HG02938 (cell line): ENCODE measurements around the gene PTPN14.
"Not testable (repeated sequence)": the region's sequence is repeated elsewhere in the genome, so short reads cannot be mapped to it uniquely, and the experiment has no call there.

Experiments
- ATAC-seq: cut with Tn5 transposase; IDR thresholded peaks from one replicate; pipeline ENCODE4 v1.9.1; 2021; ENCODE audit warnings: mild to moderate bottlenecking, moderate library complexity; ENCODE audit not compliant: unreplicated experiment

PTPN14 gene

DNA sequence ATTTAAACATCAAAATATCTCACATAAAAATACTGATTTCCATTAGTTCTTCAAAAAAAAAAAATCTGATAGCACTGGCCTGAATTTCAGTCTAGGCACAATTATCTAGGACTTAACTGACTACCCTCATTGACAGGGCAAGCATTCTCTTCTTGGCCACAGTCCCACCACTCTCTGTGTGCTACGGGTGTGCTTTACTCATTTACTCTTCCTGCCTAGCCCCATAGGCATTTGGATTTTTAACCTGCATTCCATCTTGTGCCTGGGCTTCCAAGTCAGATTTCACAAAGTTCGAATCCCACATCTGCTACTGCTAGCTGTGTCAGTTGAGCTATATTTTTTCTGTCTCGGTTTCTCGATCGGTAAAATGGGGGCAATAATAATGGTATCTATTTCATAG lies 38.0 kb downstream of the PTPN14 start:
- no peak for ATAC-seq

DNA sequence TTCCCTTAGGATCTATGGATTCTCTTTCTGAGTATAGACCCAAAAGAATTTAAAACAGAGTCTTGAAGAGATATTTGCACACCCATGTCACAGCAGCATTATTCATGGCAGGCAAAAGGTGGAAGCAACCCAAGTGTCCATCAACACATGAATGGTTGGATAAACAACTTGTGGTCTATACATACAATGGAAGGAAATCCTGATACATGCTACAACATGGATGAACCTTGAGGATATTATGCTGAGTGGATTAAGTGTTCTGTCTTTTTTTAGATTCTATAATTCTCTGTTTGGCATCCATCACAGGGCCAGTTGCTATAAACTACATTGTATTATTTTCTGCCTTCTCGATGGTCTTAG lies 39.8 kb downstream of the PTPN14 start:
- no peak for ATAC-seq

GRCh38 chr1:214510914-214511638 lies 40.3 kb downstream of the PTPN14 start:
- ATAC-seq = no peak

GRCh38 chr1:214510477-214510876 lies 40.9 kb downstream of the PTPN14 start:
- ATAC-seq = no peak

DNA sequence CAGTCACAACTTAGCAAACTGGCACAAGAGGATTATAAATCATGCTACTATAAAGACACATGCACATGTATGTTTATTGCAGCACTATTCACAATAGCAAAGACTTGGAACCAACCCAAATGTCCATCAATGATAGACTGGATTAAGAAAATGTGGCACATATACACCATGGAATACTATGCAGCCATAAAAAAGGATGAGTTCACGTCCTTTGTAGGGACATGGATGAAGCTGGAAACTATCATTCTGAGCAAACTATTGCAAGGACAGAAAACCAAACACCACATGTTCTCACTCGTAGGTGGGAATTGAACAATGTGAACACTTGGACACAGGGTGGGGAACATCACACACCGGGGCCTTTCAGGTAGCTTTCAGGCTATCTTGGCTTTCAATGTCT lies 41.8 kb downstream of the PTPN14 start:
- not testable (repeated sequence) for ATAC-seq

- ATAC-seq = peak; percentile 90
Measured at GRCh38 chr1:214506972-214507431, 44.4 kb downstream of the PTPN14 start.

GRCh38 chr1:214505134-214505533 lies 46.3 kb downstream of the PTPN14 start:
- no peak for ATAC-seq

- no peak for ATAC-seq
Measured at GRCh38 chr1:214504330-214504729, 47.1 kb downstream of the PTPN14 start.

- ATAC-seq = no peak
Measured at GRCh38 chr1:214503553-214503952, 47.8 kb downstream of the PTPN14 start.

GRCh38 chr1:214500340-214501055 lies 50.9 kb downstream of the PTPN14 start:
- ATAC-seq = no peak

DNA sequence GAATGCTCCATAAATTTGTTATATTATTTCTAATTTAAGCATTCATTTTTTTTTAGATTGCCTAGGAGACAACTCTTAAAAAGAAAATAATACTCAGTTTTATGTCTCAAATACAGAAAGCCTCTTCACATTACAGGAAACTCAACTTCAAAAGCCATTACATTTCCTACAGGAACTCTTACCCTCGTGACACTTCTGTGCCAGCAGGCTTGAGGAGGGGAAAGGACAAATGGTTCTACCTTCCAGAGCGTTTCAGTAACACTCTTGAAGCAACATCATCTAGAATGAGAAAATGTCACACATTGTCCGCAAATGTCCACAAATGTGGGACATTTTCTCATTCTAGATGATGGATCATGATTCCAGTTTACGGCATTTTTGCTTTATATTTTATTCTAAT lies 51.7 kb downstream of the PTPN14 start:
- no peak for ATAC-seq

- ATAC-seq = no peak
Measured at GRCh38 chr1:214498021-214498420, 53.4 kb downstream of the PTPN14 start.

DNA sequence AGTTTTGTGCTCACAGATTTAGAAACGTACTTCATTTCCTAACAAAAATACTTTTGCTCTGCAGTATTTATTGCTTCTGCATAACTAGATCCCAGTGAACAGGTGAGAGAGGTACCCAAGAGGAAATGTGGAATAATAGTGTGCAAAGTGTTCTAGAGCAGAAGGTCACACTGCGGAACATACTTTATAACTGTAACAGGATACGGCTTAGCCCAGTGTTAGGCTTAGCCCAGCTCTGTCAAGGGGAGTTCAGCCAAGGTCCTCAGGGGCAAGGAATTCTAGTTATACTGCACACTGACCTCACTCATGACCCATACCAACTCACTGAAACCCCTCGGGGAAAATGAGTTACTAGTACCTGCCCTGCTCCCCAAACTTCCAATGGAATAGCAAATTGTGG lies 55.3 kb downstream of the PTPN14 start:
- ATAC-seq = no peak

DNA sequence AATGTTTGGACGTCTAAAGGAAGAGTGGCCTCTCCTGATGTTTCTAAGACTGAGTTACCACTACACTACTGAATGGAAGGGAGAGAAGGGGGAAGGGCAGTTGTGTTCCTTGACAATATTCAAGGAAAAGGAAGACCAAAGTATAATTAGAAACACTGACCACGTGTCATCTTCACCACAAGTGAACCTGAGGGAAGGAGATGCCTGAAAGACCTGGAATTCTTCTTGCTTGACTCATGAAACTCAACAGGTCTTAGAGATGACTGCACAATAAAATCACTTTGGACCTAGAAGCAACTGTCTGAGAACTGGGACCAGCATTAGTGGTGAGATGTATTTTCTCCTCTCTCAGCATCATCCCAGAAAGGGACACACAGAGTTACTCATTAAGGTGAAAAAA lies 56.7 kb downstream of the PTPN14 start:
- ATAC-seq = no peak

- ATAC-seq = not testable (repeated sequence)
Measured at GRCh38 chr1:214494179-214494578, 57.2 kb downstream of the PTPN14 start.

DNA sequence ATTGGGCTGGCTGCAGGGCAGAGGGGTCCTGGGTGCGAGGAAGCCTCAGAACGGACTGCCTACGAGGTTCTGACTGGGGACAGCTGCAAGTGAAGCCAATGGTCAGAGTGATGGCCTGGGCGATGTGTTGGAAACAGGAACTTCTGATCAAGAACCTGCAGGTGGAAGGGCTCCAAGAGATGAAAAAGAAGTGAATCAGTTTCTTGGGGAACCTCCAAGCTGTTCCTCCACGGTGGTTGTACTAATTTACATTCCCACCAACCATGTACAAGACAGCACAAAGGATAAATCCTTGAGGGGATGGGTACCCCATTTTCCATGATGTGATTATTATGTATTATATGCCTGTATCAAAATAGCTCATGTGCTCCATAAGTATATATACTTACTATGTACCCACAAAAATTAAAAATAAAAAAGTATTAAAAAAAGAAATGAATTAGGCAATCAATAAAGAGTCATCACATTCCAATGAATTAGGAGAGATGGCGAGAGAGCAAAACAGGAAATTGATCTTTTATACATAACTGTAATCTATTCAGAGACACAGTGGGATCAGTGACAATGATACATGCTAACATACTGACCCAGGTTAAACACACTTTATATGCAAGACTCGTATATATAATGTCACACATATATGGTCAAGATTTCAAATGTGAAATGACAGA lies 58.1 kb downstream of the PTPN14 start:
- no peak for ATAC-seq

DNA sequence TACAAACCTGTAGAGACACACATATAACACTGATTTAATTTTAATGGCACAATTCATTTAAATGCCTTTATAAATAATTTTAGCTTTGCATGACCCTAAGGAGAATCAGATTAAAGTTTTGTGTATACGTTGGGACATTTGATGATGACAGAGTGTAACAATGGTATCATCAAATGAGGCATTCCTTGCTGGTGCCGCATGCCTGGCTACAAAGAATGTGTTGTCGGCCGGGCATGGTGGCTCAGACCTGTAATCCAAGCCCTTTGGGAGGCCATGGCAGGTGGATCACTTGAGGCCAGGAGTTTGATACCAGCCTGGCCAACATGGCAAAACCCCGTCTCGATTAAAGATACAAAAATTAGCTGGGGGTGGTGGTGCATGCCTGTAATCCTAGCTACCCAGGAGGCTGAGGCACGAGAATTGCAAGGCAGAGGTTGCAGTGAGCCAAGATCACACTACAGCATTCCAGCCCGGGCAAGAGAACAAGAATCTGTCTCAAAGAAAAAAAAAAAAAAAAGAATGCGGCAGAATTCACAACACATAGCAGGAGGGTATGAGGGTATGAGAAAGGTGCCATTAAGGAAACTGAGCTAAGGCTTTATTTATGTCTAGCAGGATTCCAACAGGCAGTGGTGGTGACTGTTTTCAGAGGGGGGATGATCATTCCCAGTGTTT lies 58.9 kb downstream of the PTPN14 start:
- ATAC-seq = no peak

DNA sequence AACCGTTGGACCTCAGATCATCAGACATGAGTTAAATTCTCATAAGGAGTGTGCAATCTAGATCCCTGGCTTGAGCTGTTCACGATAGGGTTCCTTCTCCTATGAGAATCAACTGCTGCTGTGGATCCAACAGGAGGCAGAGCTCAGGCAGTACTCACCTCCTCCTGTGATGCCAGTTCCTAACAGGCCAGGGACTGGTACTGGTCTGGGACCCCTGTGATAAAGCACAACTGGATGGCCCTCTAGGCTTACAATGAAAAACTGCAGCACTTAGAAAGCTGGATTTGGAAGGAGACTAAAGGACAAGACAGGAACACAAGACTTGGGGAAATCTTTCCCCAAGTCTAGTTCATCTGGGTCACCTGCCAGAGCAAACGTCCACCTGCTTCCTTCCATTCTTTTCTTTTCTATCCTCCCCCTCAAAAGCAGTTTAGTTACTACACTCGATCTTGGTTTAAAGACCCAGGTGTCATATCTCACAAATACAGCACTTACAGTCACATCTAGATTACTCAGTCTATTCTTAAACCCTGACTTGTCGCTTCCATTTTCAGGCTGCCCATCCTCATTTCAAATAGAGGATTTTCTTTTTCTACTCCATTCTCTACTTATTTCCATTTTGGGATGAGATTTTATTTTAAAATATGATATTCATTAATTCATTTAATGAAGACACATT lies 59.8 kb downstream of the PTPN14 start:
- ATAC-seq = no peak

GRCh38 chr1:214485151-214485550 lies 66.3 kb downstream of the PTPN14 start:
- ATAC-seq = no peak

DNA sequence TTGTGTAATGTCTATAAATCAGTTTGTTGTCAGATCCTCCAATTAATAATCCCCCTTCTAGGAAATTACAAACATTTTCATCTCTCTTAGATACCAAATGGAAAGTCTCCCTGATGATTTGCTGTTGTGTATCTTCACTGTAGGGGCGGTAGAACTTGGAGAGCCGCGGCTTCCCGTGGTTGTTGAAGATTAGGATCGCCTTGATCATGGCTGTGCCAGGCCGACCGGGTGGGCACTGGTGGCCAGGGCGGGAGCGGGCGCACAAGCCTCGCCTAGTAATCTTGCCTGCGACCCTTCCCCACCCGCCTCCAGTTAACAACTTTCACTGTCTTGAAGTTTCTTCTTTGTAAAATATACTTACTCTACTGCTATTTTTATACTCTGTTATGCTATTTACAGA lies 68.2 kb downstream of the PTPN14 start:
- not testable (repeated sequence) for ATAC-seq
